ENCODE data around the gene TAF1D. TPM values are rescaled to one million over a fixed set of nuclear protein-coding genes. Genes with fewer than 3 reads are reported as not detected.
A peak's percentile ranks its signal among the peaks of the same experiment; 100 is the strongest.
"Not testable (repeated sequence)": the region's sequence is repeated elsewhere in the genome, so short reads cannot be mapped to it uniquely, and the experiment has no call there.

TAF1D gene
- total and polyA plus RNA-seq, 2 experiments from 2014 or later: 24.7 to 60.7 TPM

GRCh38 chr11:93767018-93767417, 25.7 kb upstream of the TAF1D start:
- no peak for TF ChIP-seq CTCF (IDR thresholded peaks at IDR 0.05; ENCODE audit: low read depth, low read length)
- Histone ChIP-seq H3K4me3 (no peak overlapping the region), H3K4me1 (ENCODE audit: low read depth) (peaks cover 3% of the 10 kb centered on the region), H3K27me3 (no peaks in the 10 kb centered on the region), H3K9me3 (ENCODE audit: low read depth) (no peaks in the 10 kb centered on the region), H3K36me3 (peaks cover 11% of the 10 kb centered on the region), H3K27ac (no peak overlapping the region)
- no peak for DNase-seq (ENCODE audit: low read depth in 1 of 2, low spot score in 1 of 2)

GRCh38 chr11:93766504-93766903, 25.2 kb upstream of the TAF1D start:
- Histone ChIP-seq H3K27me3 (no peaks in the 10 kb centered on the region), H3K27ac (no peak overlapping the region), H3K4me1 (ENCODE audit: low read depth) (peaks cover 3% of the 10 kb centered on the region), H3K36me3 (peaks cover 16% of the 10 kb centered on the region), H3K9me3 (ENCODE audit: low read depth) (no peaks in the 10 kb centered on the region), H3K4me3 (no peak overlapping the region)
- peak in 1 of 2 donors; percentile 22 for DNase-seq (ENCODE audit: low read depth in 1 of 2, low spot score in 1 of 2)
- no peak for TF ChIP-seq CTCF (IDR thresholded peaks at IDR 0.05; ENCODE audit: low read depth, low read length)

- Histone ChIP-seq H3K9me3 (ENCODE audit: low read depth) (no peaks in the 10 kb centered on the region), H3K36me3 (peaks cover 26% of the 10 kb centered on the region), H3K27me3 (no peaks in the 10 kb centered on the region), H3K4me3 (no peak overlapping the region), H3K27ac (peak overlapping the region; percentile 80), H3K4me1 (ENCODE audit: low read depth) (peaks cover 3% of the 10 kb centered on the region)
- peak in 1 of 2 donors; percentile 43 for DNase-seq (ENCODE audit: low read depth in 1 of 2, low spot score in 1 of 2)
- TF ChIP-seq CTCF (IDR thresholded peaks at IDR 0.05; ENCODE audit: low read depth, low read length): no peak
These were observed 24.3 kb upstream of the TAF1D start for GRCh38 chr11:93765551-93765950.

- DNase-seq (ENCODE audit: low read depth in 1 of 2, low spot score in 1 of 2): no peak
- peaks cover 52% of the 10 kb centered on the region for H3K36me3 ChIP-seq
- H3K27me3 ChIP-seq: no peaks in the 10 kb centered on the region
- H3K27ac ChIP-seq: no peak overlapping the region
- peaks cover 3% of the 10 kb centered on the region for H3K4me1 ChIP-seq (ENCODE audit: low read depth)
- no peak for TF ChIP-seq CTCF (IDR thresholded peaks at IDR 0.05; ENCODE audit: low read depth, low read length)
- H3K9me3 ChIP-seq (ENCODE audit: low read depth): no peaks in the 10 kb centered on the region
- no peak overlapping the region for H3K4me3 ChIP-seq
These were observed 20.6 kb upstream of the TAF1D start for GRCh38 chr11:93761910-93762309.

- not testable (repeated sequence) for H3K27me3 ChIP-seq; H3K4me1 ChIP-seq (ENCODE audit: low read depth); H3K27ac ChIP-seq; H3K9me3 ChIP-seq (ENCODE audit: low read depth); DNase-seq (ENCODE audit: low read depth in 1 of 2, low spot score in 1 of 2); H3K4me3 ChIP-seq
- peaks cover 68% of the 10 kb centered on the region for H3K36me3 ChIP-seq
These were observed 17.8 kb upstream of the TAF1D start for GRCh38 chr11:93759123-93759522.

GRCh38 chr11:93757924-93758865, 16.9 kb upstream of the TAF1D start:
- Histone ChIP-seq H3K36me3 (peaks cover 76% of the 10 kb centered on the region), H3K27me3 (no peaks in the 10 kb centered on the region), H3K27ac (no peak overlapping the region), H3K9me3 (ENCODE audit: low read depth) (no peaks in the 10 kb centered on the region), H3K4me3 (no peak overlapping the region), H3K4me1 (ENCODE audit: low read depth) (no peaks in the 10 kb centered on the region)
- no peak for DNase-seq (ENCODE audit: low read depth in 1 of 2, low spot score in 1 of 2)
- TF ChIP-seq CTCF (IDR thresholded peaks at IDR 0.05; ENCODE audit: low read depth, low read length): no peak

All from cardiac muscle cell (in vitro differentiated cells and primary cell).